ENCODE measurements around the gene ATP10B. TPM values are rescaled to one million over a fixed set of nuclear protein-coding genes. Genes with fewer than 3 reads are reported as not detected.

The ATP10B gene
- total RNA-seq, 6 experiments from 2014 or later: 0.06 to 1.4 (median 0.51) TPM; not detected in 3

- DNase-seq: no peak
- Histone ChIP-seq H3K27ac (no peak overlapping the region), H3K4me1 (no peaks in the 10 kb centered on the region), H3K9me3 (no peaks in the 10 kb centered on the region), H3K27me3 (no peaks in the 10 kb centered on the region), H3K4me3 (no peak overlapping the region), H3K36me3 (no peaks in the 10 kb centered on the region)
- intact Hi-C loops (cut with DNase I): no loop called here
- ATAC-seq: no peak
- WGBS (ENCODE audit: insufficient coverage, low coverage, low lambda C conversion rate, missing lambda C conversion rate): 17% methylated on average over 4 of the region's 4 CpGs
- TF ChIP-seq POLR2A (IDR thresholded peaks at IDR 0.05): no peak
- no peak for TF ChIP-seq CTCF (IDR thresholded peaks at IDR 0.05)
Measured at GRCh38 chr5:160750938-160751657, 100.9 kb downstream of the ATP10B start.

GRCh38 chr5:160749682-160750081, 102.3 kb downstream of the ATP10B start:
- no peaks in the 10 kb centered on the region for H3K27me3 ChIP-seq
- intact Hi-C loops (cut with DNase I): no loop called here
- DNase-seq (no peak), ATAC-seq (no peak)
- WGBS (ENCODE audit: insufficient coverage, low coverage, low lambda C conversion rate, missing lambda C conversion rate): 71% methylated on average over 5 of the region's 5 CpGs
- no peak for TF ChIP-seq POLR2A (IDR thresholded peaks at IDR 0.05)
- no peak for TF ChIP-seq CTCF (IDR thresholded peaks at IDR 0.05)
- no peak overlapping the region for H3K4me3 ChIP-seq
- H3K36me3 ChIP-seq: no peaks in the 10 kb centered on the region
- no peaks in the 10 kb centered on the region for H3K4me1 ChIP-seq
- no peaks in the 10 kb centered on the region for H3K9me3 ChIP-seq
- no peak overlapping the region for H3K27ac ChIP-seq

- no peaks in the 10 kb centered on the region for H3K27me3 ChIP-seq
- no peaks in the 10 kb centered on the region for H3K4me1 ChIP-seq
Measured at GRCh38 chr5:160749026-160749425, 103.0 kb downstream of the ATP10B start.

DNA sequence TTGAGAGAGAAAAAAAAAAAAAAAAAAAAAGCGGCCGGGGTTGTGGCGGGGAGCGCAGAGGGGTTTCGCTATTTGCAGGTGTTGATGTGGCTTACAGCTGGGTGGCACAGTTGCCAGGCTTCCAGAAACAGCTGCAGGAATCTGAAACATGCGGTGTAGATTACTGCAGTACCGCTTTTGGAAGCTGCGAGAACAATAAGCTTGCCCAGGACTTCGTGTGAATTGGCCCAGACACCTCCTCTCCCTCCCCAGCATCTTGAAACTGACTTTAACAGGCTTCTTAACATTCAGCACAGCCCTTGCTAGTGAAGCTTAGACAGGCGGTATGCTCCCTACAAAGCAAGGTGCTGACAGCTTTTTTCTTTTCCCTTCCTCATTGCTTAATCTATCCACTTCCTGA, 104.0 kb downstream of the ATP10B start:
- Histone ChIP-seq H3K4me1 (no peaks in the 10 kb centered on the region), H3K9me3 (no peaks in the 10 kb centered on the region), H3K27me3 (no peaks in the 10 kb centered on the region), H3K36me3 (no peaks in the 10 kb centered on the region), H3K4me3 (no peak overlapping the region), H3K27ac (no peak overlapping the region)
- ATAC-seq (no peak), DNase-seq (no peak)
- TF ChIP-seq CTCF (IDR thresholded peaks at IDR 0.05) (no peak), POLR2A (IDR thresholded peaks at IDR 0.05) (no peak)
- intact Hi-C loops (cut with DNase I): no loop called here
- WGBS (ENCODE audit: insufficient coverage, low coverage, low lambda C conversion rate, missing lambda C conversion rate): 69% methylated on average over 8 of the region's 10 CpGs

More at GRCh38 chr5:160749026-160749425, 103.0 kb downstream of the ATP10B start:
- DNase-seq (no peak), ATAC-seq (no peak)
- H3K36me3 ChIP-seq: no peaks in the 10 kb centered on the region
- no peaks in the 10 kb centered on the region for H3K9me3 ChIP-seq
- no peak overlapping the region for H3K27ac ChIP-seq
- intact Hi-C loops (cut with DNase I): no loop called here
- H3K4me3 ChIP-seq: no peak overlapping the region
- 70% methylated on average over 3 of the region's 3 CpGs for WGBS (ENCODE audit: insufficient coverage, low coverage, low lambda C conversion rate, missing lambda C conversion rate)
- TF ChIP-seq POLR2A (IDR thresholded peaks at IDR 0.05) (no peak), CTCF (IDR thresholded peaks at IDR 0.05) (no peak)
